GM19467 (cell line): Measurements from ENCODE around the gene NME3.

Experiments
- ATAC-seq: cut with Tn5 transposase; IDR thresholded peaks from one replicate; pipeline ENCODE4 v1.9.1; 2021; ENCODE audit warnings: mild to moderate bottlenecking, moderate library complexity; ENCODE audit not compliant: unreplicated experiment

NME3 gene

GRCh38 chr16:1770328-1771187 is 785 bp downstream of the NME3 start:
- ATAC-seq = no peak

- ATAC-seq = no peak
Measured at GRCh38 chr16:1769402-1770300, 1.7 kb downstream of the NME3 start.

GRCh38 chr16:1768767-1769401 is 2.5 kb downstream of the NME3 start:
- no peak for ATAC-seq

GRCh38 chr16:1768061-1768766 is 3.1 kb downstream of the NME3 start:
- ATAC-seq = no peak

- no peak for ATAC-seq
Measured at GRCh38 chr16:1767116-1767994, 4.0 kb downstream of the NME3 start.

- no peak for ATAC-seq
Measured at GRCh38 chr16:1766701-1767100, 4.6 kb downstream of the NME3 start.

GRCh38 chr16:1766231-1766630 is 5.1 kb downstream of the NME3 start:
- no peak for ATAC-seq

GRCh38 chr16:1765826-1766225 is 5.5 kb downstream of the NME3 start:
- no peak for ATAC-seq

- ATAC-seq = no peak
Measured at GRCh38 chr16:1764971-1765370, 6.4 kb downstream of the NME3 start.

- no peak for ATAC-seq
Measured at GRCh38 chr16:1763521-1764511, 7.5 kb downstream of the NME3 start.

GRCh38 chr16:1762879-1763520 is 8.3 kb downstream of the NME3 start:
- ATAC-seq = no peak

- ATAC-seq = no peak
Measured at GRCh38 chr16:1762196-1762878, 9.0 kb downstream of the NME3 start.

- ATAC-seq = no peak
Measured at GRCh38 chr16:1761751-1762150, 9.6 kb downstream of the NME3 start.

GRCh38 chr16:1760911-1761310 is 10.4 kb downstream of the NME3 start:
- no peak for ATAC-seq

- ATAC-seq = no peak
Measured at GRCh38 chr16:1759511-1759910, 11.8 kb downstream of the NME3 start.

- no peak for ATAC-seq
Measured at GRCh38 chr16:1758923-1759322, 12.4 kb downstream of the NME3 start.

GRCh38 chr16:1757714-1758461 is 13.5 kb downstream of the NME3 start:
- no peak for ATAC-seq
